HG02571 (cell line): ENCODE measurements around the gene UBE2J1.
"Not testable (repeated sequence)": the region's sequence is repeated elsewhere in the genome, so short reads cannot be mapped to it uniquely, and the experiment has no call there.

Experiments
- ATAC-seq: cut with Tn5 transposase; IDR thresholded peaks from one replicate; pipeline ENCODE4 v1.9.1; 2021; ENCODE audit warnings: mild to moderate bottlenecking, moderate library complexity; ENCODE audit not compliant: unreplicated experiment

UBE2J1 gene

DNA sequence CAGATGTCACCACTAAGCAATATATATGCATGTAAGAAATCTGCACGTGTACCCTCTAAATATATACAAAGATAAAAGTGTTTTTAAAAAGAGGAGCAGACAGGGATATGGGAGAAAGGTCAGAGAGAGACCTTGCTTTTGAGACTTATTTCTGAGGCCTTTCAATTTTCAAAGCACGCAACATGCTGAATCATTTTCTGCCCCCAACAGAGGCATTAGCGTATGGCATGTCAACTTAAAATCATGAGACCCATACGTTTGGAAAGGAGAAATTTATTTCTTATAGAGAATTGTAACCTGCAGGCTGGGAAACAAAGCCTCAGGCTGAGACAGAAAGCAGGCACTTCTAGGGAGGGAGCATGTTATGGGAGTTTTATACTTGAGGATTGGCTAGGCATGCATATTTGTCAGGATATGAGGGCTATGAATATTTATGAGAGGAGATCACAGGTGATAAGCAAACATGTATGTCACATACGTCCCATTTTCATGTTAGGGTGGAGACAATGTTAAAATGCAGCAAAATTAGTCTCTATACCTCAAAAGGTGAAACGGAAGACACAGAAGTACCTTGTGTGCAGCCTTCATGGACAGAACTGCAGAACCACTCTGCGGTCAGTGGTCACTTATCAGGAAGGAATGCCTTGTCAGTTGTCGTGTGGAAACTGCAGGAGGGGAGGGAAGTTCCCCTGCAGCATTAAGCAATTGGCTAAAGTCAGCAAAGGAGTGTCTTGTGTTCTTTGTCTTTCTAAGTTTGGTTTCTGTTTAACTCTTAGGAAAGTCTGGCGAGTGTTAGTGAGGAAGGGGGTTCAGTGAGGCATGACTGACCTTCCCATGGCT, 31.2 kb downstream of the UBE2J1 start:
- ATAC-seq = no peak

- ATAC-seq = no peak
These were observed 32.4 kb downstream of the UBE2J1 start for GRCh38 chr6:89320012-89320559.

- ATAC-seq = no peak
These were observed 35.5 kb downstream of the UBE2J1 start for GRCh38 chr6:89317067-89317466.

GRCh38 chr6:89315249-89315885, 37.2 kb downstream of the UBE2J1 start, which contains the start of gene GABRR2:
Gene GABRR2, minus strand, starts transcription at chr6:89315299. Its CDS starts 134 bp downstream, at chr6:89315165.
- ATAC-seq = no peak

GRCh38 chr6:89314692-89315091, 37.8 kb downstream of the UBE2J1 start:
- no peak for ATAC-seq

DNA sequence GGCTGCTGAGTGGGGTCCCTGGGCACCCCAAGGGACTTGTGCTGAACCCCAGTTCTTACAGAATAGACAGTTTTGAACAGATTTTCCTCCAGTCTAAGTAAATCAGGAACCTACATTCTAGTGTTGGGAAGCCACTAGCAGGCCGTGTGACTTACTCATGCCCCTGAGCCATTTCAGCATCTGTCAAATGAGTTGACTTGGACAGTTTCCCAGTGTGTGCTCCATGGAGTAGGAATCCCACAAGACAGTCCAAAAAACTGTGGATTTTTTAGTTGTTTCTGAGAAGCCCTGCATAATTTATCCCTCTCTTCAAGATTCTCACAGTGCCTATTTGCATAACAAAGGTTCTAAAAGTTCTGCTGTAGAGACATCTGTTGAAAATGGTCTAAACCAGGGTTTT, 39.5 kb downstream of the UBE2J1 start:
- no peak for ATAC-seq

DNA sequence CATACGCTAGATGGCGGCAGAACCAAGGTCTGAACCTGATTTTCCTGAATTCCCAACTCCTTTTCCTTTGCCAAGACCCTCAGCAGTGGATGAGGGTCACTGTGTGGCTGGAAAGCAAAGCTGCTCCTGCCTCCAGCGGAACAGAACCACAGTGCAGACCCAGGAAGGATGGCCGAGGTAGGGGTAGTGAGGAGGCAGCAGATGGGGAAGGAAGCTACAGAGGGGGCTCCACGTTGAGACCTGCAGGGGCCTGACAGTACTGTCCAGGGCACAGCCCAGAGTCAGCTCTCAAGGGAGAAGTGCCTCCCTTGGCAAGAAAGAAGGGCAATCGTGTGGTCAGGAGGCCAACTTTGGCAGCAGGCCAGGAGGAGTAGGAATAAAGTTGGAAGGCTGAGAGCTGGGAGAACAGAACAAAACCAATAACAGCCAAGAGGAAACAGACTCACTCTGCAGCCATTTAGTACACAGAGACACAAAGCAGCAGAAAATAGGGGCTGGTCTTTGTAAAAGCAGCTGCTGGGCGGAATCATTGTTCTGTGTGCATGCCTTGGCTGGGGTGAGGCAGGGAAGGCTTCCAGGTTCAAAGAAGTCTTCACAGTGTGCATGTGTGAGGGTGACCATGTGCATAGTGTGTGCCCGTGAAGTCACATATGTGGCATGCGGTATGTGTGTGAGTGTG, 40.5 kb downstream of the UBE2J1 start:
- no peak for ATAC-seq

GRCh38 chr6:89311530-89311852, 41.0 kb downstream of the UBE2J1 start:
- no peak for ATAC-seq

DNA sequence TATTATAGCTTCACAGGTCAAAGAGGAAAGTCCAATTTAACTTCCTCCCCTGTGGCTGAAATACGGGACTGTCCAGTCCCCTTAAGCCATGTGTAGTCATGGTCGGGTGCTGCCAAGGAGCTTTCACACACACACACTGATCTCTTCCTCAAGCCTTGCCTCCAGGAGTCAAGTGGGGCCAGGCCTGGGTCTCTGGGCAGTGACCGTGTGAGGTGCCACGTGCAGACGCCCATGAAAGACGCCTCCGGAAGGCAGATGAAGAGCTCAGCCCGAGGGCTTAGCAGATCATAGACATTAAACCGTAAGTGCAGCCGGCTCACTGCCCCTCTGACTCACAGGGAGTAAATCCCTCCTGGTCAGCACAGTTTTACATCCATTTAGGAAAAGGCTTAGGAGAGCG, 41.6 kb downstream of the UBE2J1 start:
- no peak for ATAC-seq

DNA sequence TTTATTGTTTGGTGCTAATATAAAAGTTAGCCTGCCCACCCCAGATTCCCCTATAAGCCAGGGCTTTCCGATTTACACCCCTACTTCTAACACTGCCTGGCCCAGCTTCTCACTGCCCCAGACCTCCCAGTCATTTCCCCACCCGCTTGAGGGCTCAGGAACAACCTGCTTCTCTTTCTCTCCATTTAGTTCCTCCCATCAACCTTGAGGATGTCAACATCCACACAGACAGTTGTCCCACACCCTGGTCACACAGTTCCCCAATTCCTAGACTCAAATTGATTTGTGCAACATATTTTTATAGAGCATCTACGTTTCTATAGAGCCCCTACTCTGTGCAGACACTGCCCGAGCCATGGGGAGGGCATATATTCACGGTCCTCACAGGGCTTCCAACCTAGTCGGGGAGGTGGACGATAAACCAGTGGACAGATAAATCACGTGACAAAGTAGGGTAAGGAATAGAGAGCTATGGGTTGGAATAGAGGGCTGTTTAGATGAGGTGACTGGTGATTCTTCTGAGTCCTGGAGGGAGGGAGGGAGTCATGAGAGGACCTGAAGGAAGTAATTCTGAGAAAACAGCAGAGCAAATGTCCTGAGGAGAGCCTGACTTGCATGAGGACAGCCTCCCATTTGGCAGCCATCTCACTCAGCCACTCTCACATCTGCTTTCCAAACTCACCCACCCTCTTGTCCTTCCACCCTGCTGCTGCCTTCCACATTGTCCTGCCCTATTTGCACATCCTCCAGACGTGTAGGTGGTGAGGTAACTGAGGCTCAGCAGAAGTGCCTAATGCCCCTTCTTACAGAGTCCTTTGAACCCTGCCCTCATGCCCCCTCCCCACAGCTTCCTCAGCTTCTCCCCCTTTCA, 43.8 kb downstream of the UBE2J1 start:
- no peak for ATAC-seq

DNA sequence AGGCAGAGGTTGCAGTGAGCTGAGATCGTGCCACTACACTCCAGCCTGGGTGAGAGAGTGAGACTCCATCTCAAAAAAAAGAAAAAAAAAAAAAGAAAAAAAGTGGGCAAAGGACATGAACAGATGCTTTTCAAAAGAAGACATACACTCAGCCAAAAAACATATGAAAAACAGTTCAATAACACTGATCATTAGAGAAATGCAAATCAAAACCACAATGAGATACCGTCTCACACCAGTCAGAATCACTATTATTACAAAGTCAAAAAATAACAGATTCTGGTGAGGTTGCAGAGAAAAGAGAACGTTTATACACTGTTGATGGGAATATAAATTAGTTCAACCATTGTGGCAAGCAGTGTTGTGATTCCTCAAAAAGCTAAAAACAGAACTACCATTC, 48.0 kb downstream of the UBE2J1 start:
- not testable (repeated sequence) for ATAC-seq

GRCh38 chr6:89302936-89303335, 49.6 kb downstream of the UBE2J1 start:
- no peak for ATAC-seq

DNA sequence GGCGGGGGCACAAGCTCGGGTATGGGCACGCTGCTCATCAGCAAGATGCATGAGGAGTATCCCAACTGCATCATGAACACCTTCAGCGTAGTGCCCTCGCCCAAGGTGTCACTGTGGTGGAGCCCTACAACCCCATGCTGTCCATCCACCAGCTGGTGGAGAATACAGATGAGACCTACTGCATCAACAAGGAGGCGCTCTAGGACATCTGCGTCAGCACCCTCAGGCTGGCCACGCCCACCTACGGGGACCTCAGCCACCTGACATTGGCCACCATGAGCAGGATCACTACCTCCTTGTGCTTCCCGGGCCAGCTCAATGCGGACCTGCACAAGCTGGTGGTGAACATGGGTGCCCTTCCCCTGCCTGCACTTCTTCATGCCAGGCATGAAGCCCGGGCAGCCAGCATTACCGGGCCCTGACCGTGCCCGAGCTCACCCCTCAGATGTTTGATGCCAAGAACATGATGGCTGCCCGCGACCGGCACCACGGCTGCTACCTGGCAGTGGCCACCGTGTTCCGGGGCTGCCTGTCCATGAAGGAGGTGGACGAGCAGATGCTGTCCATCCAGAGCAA, 50.2 kb downstream of the UBE2J1 start:
- ATAC-seq = no peak

DNA sequence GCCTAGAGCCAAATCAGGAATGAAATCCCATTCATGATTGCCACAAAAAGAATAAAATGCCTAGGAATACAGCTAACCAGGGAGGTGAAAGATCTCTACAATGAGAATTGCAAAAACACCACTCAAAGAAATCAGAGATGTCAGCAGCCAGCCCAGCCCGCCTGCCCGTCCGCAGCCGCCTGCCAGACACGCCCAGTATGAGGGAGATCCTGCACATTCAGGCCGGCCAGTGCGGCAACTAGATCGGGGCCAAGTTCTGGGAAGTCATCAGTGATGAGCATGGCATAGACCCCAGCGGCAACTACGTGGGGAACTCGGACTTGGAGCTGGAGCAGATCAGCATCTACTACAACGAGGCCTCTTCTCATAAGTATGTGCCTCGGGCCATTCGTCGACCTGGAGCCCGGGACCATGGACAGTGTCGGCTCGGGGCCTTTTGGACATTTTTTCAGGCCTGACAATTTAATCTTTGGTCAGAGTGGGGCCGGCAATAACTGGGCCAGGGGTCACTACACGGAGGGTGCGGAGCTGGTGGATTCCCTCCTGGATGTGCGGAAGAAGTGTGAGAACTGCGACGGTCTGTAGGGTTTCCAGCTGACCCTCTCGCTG, 50.8 kb downstream of the UBE2J1 start:
- no peak for ATAC-seq

DNA sequence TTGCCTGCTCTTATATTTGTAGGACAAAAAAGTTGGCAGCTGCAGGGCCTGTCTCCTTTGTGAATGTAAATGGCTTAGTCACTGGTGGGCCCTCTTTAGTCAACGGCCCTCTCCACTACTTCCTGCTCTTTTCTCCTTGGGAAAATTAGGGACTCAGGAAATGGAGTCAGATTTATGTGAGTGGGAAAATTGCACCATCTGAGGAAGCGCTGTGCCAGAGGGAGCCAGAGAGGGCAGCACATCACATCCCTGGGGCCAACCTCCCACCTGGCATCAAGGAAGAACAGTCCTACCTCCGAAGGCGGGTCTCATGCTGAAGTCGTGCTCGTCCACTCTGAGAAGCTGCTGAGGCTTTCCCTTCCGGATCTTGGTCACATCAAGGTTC, 53.1 kb downstream of the UBE2J1 start:
- ATAC-seq = no peak

DNA sequence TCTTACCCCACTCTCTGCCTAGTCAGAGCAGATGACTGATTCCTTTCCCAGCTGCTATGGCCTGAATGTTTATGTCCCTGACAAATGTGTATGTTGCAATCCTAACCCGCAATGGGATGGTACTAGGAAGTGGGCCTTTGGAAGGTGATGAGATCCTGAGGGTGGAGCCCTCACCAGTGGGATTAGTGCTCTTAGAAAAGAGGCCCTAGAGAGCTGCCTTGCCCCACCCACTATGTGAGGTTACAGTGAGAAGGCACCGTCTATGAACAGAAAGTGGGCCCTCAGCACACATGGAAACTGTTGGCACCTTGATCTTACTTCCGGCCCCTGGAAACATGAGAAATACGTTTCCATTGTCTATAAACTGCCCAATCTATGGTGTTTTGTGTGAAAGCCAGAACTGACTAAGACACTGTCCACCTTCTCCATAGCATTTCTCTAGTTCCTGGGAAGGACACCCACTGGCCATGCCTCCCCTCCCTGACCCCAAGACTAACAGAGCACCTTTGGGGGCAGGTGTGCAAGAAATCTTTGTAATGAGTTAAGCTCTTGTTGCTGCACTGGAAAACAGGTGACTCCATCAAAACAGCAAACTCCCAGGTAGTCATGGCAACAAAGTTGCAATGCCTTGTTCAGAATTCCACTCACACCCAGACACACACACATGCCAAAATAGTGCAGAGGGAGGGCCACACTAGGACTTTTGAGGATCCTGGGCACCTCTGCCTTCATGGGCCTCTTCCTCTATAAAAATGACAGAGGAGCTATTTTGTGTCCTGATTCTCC, 53.6 kb downstream of the UBE2J1 start:
- ATAC-seq = no peak

GRCh38 chr6:89297695-89298351, 54.7 kb downstream of the UBE2J1 start:
- peak; percentile 90 for ATAC-seq

GRCh38 chr6:89295981-89296380, 56.5 kb downstream of the UBE2J1 start:
- ATAC-seq = no peak

DNA sequence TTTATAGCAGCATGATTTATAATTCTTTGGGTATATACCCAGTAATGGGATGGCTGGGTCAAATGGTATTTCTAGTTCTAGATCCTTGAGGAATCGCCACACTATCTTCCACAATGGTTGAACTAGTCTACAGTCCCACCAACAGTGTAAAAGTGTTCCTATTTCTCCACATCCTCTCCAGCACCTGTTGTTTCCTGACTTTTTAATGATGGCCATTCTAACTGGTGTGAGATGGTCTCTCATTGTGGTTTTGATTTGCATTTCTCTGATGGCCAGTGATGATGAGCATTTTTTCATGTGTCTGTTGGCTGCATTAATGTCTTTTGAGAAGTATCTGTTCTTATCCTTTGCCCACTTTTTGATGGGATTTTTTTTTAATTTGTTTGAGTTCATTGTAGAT, 57.4 kb downstream of the UBE2J1 start:
- not testable (repeated sequence) for ATAC-seq
